Stimulated activated naive CD8-positive, alpha-beta T cell treated with anti-CD3 and anti-CD28 coated beads, Interleukin-15, Interleukin-2, amounts not matched to agents 100 ng/mL and 50 ng/mL, for 24 hours (primary cell): ENCODE measurements around the gene RAB40B.
"Not testable (repeated sequence)": the region's sequence is repeated elsewhere in the genome, so short reads cannot be mapped to it uniquely, and the experiment has no call there.

ENCODE experiments used
- H3K27ac Mint-ChIP-seq: one replicate; pipeline ENCODE4 v1.8.0; 2021; ENCODE audit warnings: mild to moderate bottlenecking, mixed read lengths
- H3K27me3 Mint-ChIP-seq: one replicate; pipeline ENCODE4 v1.8.0; 2021; ENCODE audit warnings: mixed read lengths
- H3K36me3 Mint-ChIP-seq: one replicate; pipeline ENCODE4 v1.8.0; 2021; ENCODE audit warnings: low read depth, mixed read lengths
- H3K4me1 Mint-ChIP-seq: one replicate; pipeline ENCODE4 v1.8.0; 2021; ENCODE audit warnings: low read depth, mixed read lengths
- H3K4me3 Mint-ChIP-seq: one replicate; pipeline ENCODE4 v1.8.0; 2021; ENCODE audit warnings: mild to moderate bottlenecking, mixed read lengths
- H3K9me3 Mint-ChIP-seq: one replicate; pipeline ENCODE4 v1.8.0; 2021; ENCODE audit warnings: mixed read lengths

The RAB40B gene

DNA sequence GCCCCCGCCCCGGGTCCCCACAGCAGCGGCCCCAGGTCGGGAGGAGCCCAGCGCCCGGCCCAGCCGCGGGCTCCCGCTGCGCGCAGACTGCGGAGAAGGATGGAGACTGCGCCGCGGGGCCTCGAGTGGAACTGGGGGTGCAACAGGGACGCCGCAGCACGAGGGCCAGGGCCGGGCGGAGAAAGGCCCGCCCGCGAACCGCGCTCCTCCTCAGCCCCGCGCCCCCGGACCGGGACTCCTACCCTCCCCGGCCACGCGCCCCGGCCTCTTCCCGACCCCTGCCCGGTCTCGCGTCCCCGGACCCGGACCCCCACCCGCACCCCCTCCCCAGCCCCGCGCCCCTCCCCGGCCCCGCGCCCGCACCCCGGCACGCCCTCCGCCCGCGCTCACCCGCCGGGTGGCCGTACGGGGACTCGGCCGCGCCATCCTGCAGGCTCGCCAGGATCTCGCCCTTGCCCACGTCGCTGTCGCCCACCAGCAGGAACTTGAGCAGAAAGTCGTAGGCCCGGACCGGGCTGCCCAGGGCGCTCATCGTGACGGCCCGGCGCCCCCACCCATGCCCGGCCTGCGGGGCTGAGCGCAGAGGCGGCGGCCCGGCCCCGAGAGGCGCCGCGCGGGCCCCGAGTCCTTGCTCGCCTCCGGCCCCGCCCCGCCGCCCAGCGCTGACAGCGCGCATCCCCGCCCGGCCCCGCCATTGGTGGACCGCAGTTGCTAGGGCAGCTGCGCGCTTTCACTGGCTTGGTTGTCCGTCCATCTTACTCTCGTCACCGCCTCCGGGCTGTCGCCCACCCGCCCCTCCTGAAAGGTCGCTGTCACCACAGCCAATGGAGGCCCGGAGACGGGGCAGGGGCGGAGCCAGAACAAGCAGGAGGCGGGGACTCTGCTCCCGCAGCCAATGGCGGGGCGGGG, at the start of gene RAB40B:
TSS of gene RAB40B (minus strand) at position 634 of the 909 bp plus-strand sequence. CDS start at position 532, 102 bp downstream.
- H3K4me3 Mint-ChIP-seq, result peak within 1 kb of the TSS; percentile 83
- H3K27me3 Mint-ChIP-seq, result no peaks in the 10 kb centered on the region
- H3K4me1 Mint-ChIP-seq, result peaks cover 6% of the 10 kb centered on the region
- H3K36me3 Mint-ChIP-seq, result peaks cover 5% of the 10 kb centered on the region
- H3K27ac Mint-ChIP-seq, result no peak within 1 kb of the TSS
- peaks cover 10% of the 10 kb centered on the region for H3K9me3 Mint-ChIP-seq

GRCh38 chr17:82745524-82745923, 47.0 kb upstream of the RAB40B start:
- Mint-ChIP-seq H3K27ac (no peak overlapping the region), H3K4me1 (peaks cover 4% of the 10 kb centered on the region), H3K4me3 (no peak overlapping the region), H3K9me3 (peaks cover 19% of the 10 kb centered on the region), H3K27me3 (no peaks in the 10 kb centered on the region), H3K36me3 (peaks cover 17% of the 10 kb centered on the region)

GRCh38 chr17:82744736-82745135, 46.2 kb upstream of the RAB40B start:
- Mint-ChIP-seq H3K9me3 (peaks cover 25% of the 10 kb centered on the region), H3K36me3 (peaks cover 24% of the 10 kb centered on the region)
- not testable (repeated sequence) for H3K4me3 Mint-ChIP-seq, H3K4me1 Mint-ChIP-seq, H3K27me3 Mint-ChIP-seq, H3K27ac Mint-ChIP-seq

DNA sequence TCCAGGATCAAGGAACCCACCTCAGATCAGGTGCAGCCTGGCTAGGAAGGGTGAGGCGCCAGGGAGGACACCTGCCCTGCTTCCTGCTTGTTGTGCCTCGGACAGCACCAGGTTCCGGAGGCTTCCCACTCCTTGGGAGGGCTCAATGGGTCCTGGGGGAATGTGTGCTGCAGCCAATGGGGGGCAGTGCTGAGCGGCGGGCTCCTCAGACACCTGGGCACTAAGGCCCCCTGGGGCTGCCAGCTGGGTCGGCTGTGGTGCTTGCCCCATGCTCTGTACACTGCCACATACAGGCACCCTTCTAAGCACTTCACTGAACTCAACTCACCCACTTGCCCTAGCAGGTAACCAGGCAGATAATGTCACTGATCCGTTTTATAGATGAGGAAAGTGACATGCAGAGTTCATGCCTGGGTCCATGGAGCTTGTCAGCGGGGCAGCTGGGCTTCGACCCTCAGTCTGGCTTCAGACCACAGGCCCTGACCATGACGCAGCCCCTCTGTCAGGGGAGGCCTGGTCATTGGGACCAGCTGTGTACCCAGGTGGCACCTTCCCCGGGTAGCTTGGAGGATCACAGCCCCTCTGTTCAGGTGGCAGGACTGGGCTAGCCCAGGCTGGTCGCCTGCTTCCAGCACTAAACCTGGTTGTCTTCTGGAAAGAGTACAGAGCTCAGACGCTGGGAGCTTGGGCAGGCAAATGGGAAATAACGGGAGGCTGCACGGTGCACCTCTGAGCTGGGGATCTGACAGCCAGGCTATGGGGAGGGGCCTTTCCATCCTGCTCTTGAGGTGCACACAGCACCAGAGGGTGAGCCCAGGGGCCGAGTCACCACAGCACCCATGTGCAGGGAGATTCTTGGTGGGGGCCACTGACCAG, 45.1 kb upstream of the RAB40B start:
- Mint-ChIP-seq H3K36me3 (peaks cover 24% of the 10 kb centered on the region), H3K9me3 (peaks cover 25% of the 10 kb centered on the region), H3K27me3 (no peaks in the 10 kb centered on the region), H3K27ac (no peak overlapping the region), H3K4me3 (no peak overlapping the region), H3K4me1 (no peaks in the 10 kb centered on the region)

DNA sequence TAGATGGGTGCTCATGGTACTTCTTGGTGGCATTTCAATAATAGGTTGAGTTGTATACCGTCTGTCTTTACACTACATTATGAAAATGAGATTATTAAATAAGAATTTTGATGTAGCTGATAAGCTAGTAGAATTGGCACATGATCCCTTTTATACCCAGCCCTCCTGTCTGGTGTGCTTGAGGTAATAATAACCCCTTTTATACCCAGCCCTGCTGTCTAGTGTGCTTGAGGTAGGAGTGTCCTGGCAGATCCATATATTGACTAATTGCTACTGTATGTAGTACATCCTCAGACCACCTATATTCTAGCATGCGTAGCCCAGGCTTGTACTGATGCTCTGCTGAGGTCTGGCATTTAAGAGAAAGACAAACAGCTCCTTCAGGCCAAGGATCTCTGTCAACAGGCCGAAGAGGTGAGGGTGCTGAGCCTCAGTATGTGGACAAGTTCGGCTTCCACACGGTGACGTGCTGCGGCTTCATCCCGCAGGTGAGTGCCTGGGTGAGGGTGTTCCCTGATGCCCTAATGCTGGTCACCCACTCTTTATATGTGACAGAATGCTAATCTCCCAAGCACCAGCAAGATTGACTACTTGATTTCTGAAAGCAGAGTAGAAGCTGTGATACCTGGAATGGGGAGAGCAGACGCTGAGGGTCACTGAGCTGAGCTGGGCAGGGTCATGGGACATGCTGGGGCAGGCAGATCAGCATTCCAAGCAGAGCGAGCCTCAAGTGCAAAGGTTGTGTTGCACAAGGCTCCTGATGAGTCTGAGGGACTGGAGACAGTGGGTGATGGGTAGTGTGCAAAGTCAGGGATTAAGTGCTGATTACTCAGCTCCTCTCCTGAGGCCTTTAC, 42.6 kb upstream of the RAB40B start:
- Mint-ChIP-seq H3K27me3 (peaks cover 3% of the 10 kb centered on the region), H3K27ac (no peak overlapping the region), H3K36me3 (peaks cover 24% of the 10 kb centered on the region), H3K4me1 (no peaks in the 10 kb centered on the region), H3K9me3 (peaks cover 22% of the 10 kb centered on the region), H3K4me3 (no peak overlapping the region)

- peaks cover 28% of the 10 kb centered on the region for H3K36me3 Mint-ChIP-seq
- H3K27me3 Mint-ChIP-seq, result peaks cover 4% of the 10 kb centered on the region
- H3K27ac Mint-ChIP-seq, result no peak overlapping the region
- peaks cover 20% of the 10 kb centered on the region for H3K9me3 Mint-ChIP-seq
- no peak overlapping the region for H3K4me3 Mint-ChIP-seq
- H3K4me1 Mint-ChIP-seq, result peaks cover 2% of the 10 kb centered on the region
Observed at GRCh38 chr17:82737967-82738877, 39.7 kb upstream of the RAB40B start.

GRCh38 chr17:82736511-82737185, 38.1 kb upstream of the RAB40B start:
- H3K27ac Mint-ChIP-seq, result no peak overlapping the region
- H3K27me3 Mint-ChIP-seq, result peaks cover 4% of the 10 kb centered on the region
- H3K4me3 Mint-ChIP-seq, result no peak overlapping the region
- H3K36me3 Mint-ChIP-seq, result peaks cover 31% of the 10 kb centered on the region
- peaks cover 16% of the 10 kb centered on the region for H3K9me3 Mint-ChIP-seq
- peaks cover 2% of the 10 kb centered on the region for H3K4me1 Mint-ChIP-seq

GRCh38 chr17:82734987-82735866, 36.7 kb upstream of the RAB40B start, which contains the start of gene FN3K:
Gene FN3K (plus strand): TSS chr17:82735615. CDS start chr17:82735637, 22 bp downstream.
- H3K36me3 Mint-ChIP-seq, result peaks cover 21% of the 10 kb centered on the region
- peak within 1 kb of the TSS; percentile 43 for H3K4me3 Mint-ChIP-seq
- H3K27me3 Mint-ChIP-seq, result peaks cover 4% of the 10 kb centered on the region
- H3K4me1 Mint-ChIP-seq, result peaks cover 2% of the 10 kb centered on the region
- H3K27ac Mint-ChIP-seq, result no peak within 1 kb of the TSS
- H3K9me3 Mint-ChIP-seq, result peaks cover 3% of the 10 kb centered on the region

DNA sequence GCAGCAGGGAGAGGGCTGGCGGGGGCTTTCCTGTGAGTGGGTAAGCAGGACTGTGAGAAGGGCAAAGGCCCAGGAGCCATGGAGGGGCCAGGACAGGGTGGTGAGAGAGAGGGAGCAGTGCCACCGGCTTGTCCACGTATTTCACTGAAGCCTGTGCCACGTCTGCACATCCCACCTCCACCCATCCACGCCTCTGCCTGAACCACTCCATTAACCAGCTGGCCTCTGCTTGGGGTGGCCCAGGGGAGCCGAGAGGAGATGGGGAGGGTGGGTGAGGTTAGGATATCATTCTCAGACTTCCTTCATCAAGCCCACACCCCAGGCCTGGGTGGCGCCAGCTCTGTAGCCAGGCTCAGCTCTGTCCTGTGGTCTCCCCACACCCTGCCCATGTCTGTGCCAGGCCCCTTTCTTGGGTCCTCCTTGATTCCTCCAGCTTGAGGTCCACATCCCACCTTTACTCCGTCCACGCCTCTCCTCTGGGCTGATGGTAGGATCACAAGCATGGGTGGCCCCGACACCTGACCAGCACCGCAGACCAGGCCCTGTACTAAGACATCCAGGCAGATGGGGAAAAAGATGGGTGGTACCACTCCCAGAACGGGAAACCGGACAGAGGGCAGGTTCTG, 33.7 kb upstream of the RAB40B start:
- Mint-ChIP-seq H3K36me3 (peaks cover 30% of the 10 kb centered on the region), H3K27me3 (peaks cover 4% of the 10 kb centered on the region), H3K9me3 (no peaks in the 10 kb centered on the region), H3K4me1 (peaks cover 2% of the 10 kb centered on the region), H3K27ac (no peak overlapping the region), H3K4me3 (no peak overlapping the region)

DNA sequence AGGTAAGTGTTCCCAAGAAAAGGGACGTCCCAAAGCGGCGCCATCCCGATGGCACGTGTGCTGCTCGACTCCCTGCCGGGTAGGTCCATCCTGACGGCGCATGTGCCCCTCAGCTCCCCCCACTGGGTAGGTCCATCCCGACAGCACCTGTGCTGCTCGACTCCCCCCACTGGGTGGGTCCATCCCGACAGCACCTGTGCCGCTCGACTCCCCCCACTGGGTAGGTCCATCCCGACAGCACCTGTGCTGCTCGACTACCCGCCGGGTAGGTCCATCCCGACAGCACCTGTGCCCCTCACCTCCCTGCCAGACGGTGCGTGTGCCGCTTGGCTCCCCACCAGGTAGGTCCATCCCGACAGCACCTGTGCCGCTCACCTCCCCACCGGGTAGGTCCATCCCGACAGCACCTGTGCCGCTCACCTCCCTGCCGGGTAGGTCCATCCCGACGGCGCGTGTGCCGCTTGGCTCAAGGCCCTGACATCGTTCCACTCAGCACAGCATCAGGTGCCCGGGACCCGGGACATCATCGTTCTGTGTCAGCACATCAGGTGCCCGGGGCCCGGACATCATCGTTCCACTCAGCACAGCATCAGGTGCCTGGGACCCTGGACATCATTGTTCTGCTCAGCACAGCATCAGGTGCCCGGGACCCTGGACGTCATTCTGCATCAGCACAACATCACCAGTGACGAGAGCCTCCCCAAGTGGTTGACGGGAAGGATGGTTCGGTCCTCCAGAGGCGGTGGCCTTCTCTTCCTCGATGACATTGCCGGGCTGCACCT, 31.2 kb upstream of the RAB40B start:
- H3K4me1 Mint-ChIP-seq, result no peaks in the 10 kb centered on the region
- no peaks in the 10 kb centered on the region for H3K9me3 Mint-ChIP-seq
- peaks cover 34% of the 10 kb centered on the region for H3K36me3 Mint-ChIP-seq
- H3K27me3 Mint-ChIP-seq, result no peaks in the 10 kb centered on the region
- no peak overlapping the region for H3K4me3 Mint-ChIP-seq
- no peak overlapping the region for H3K27ac Mint-ChIP-seq

DNA sequence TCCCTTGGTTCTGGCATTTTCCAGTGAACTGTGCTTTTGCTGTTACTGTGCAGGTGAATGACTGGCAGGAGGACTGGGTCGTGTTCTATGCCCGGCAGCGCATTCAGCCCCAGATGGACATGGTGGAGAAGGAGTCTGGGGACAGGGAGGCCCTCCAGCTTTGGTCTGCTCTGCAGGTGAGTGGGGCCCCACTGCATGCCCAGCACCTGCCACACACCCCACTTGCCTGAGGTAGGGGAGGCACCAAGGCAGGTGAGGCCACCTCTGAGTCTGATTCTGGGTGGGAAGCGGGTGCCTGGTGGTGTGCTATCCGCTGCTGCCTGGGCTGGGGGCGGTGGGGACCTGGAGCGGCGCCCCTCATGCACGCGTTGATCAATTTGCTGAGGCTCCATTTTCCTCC, 27.9 kb upstream of the RAB40B start:
- Mint-ChIP-seq H3K36me3 (peaks cover 35% of the 10 kb centered on the region), H3K27me3 (no peaks in the 10 kb centered on the region), H3K4me3 (no peak overlapping the region), H3K4me1 (no peaks in the 10 kb centered on the region), H3K9me3 (no peaks in the 10 kb centered on the region), H3K27ac (no peak overlapping the region)
